ENCODE results near the gene HNRNPUL2.

DNA sequence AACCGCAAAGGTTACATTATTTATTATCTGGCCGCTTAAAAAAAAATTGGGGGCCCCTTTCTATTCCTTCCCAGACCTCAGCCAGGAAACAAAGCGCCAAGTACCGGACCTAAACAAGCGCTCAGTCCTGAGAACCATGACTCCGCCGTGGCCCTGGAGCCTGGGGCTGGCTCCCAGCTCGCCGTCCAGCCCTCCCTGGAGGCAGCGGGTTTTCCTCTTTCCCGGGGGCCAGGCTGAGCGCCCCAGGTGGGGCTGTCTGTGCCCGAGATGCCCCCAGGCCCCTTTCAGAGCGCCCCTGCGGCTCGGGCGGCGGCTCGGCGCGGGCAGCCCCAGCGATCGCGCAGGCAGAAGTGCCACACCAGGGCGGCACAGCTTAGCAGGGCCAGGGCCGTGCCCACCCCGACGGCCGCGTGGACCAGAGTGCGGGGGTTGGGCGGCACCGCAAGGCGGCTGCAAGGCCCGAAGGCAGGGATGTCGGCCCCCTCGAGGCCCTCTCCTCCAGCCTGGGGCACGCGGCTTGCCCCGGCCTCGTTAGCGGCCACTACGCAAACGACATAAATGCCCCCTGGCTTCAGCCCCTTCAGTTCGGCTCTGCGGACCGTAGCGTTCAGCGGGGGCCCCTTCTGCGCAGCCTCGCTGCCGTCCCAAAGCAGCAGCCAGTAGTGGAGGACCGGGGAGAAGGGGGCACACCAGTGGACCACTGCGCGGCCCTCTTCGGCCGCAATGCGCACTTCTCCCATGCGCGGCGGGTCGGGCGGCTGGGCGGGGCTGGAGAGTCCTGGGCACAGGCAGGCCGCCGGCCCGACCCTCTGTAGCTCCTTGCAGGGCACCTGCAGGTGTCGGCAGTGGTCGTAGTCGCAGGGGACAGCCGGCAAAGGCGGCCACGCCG lies 39.5 kb downstream of the HNRNPUL2 start:
- TF ChIP-seq POLR2A (IDR thresholded peaks at IDR 0.05; ENCODE audit: low read length) (no peak), GATA1 (IDR thresholded peaks at IDR 0.05; ENCODE audit: low read depth, low read length) (no peak)
